ENCODE measurements around the gene COQ9.

DNA sequence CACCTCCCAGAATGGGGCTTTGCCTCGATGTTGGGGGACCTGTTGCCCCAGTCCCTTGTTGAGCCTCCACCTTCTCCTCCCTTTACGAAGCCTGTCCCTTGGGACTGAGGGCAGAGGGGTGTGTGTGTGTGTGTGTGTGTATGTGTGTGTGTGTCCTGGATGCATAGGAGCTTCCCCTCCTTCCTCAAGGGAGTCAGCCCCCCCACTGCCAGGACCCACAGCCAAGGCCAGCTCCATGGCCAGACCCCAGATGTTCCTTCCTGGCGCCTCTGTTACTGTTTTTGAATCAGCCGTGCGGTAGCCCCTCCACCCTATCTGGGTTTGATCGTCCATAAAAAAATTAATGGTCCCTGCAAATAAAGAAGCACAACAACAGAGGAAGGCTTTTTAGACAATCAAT, 56.7 kb downstream of the COQ9 start:
- TF ChIP-seq, protein P1, sequence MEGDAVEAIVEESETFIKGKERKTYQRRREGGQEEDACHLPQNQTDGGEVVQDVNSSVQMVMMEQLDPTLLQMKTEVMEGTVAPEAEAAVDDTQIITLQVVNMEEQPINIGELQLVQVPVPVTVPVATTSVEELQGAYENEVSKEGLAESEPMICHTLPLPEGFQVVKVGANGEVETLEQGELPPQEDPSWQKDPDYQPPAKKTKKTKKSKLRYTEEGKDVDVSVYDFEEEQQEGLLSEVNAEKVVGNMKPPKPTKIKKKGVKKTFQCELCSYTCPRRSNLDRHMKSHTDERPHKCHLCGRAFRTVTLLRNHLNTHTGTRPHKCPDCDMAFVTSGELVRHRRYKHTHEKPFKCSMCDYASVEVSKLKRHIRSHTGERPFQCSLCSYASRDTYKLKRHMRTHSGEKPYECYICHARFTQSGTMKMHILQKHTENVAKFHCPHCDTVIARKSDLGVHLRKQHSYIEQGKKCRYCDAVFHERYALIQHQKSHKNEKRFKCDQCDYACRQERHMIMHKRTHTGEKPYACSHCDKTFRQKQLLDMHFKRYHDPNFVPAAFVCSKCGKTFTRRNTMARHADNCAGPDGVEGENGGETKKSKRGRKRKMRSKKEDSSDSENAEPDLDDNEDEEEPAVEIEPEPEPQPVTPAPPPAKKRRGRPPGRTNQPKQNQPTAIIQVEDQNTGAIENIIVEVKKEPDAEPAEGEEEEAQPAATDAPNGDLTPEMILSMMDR (conservative IDR thresholded peaks at IDR 0.05; ENCODE audit: low read length): no peak
- TF ChIP-seq EZH2phosphoT487 (IDR thresholded peaks at IDR 0.05; ENCODE audit: borderline replicate concordance): no peak
